Cardiac fibroblast (primary cell): ENCODE measurements around the gene CNTNAP2.
A peak's percentile ranks its signal among the peaks of the same experiment; 100 is the strongest.
"Not testable (repeated sequence)": the region's sequence is repeated elsewhere in the genome, so short reads cannot be mapped to it uniquely, and the experiment has no call there.

Experiments
- DNase-seq, 2 donors: peaks; one replicate each; pipeline versions ENCODE4 v3.0.0 to v3.0.0-alpha.2; 2010; ENCODE audit warnings: low read depth in 2 of 2
- H3K4me3 ChIP-seq, 2 donors: replicated peaks in 1 of 2; 1 replicate in 1 of 2; 2 replicates in 1 of 2; pipeline ENCODE4 v1.5.1; 2011; ENCODE audit warnings: low read depth in 2 of 2, low read length in 2 of 2, mild to moderate bottlenecking in 2 of 2, moderate library complexity in 1 of 2
- TF ChIP-seq, protein P1 (sequence below): IDR thresholded peaks from one replicate; pipeline ENCODE4 v1.5.1; 2011; ENCODE audit warnings: low read depth, mild to moderate bottlenecking, low read length, inconsistent platforms

CNTNAP2 gene

GRCh38 chr7:148290538-148290937, 2173.9 kb downstream of the CNTNAP2 start:
- TF ChIP-seq, protein P1, sequence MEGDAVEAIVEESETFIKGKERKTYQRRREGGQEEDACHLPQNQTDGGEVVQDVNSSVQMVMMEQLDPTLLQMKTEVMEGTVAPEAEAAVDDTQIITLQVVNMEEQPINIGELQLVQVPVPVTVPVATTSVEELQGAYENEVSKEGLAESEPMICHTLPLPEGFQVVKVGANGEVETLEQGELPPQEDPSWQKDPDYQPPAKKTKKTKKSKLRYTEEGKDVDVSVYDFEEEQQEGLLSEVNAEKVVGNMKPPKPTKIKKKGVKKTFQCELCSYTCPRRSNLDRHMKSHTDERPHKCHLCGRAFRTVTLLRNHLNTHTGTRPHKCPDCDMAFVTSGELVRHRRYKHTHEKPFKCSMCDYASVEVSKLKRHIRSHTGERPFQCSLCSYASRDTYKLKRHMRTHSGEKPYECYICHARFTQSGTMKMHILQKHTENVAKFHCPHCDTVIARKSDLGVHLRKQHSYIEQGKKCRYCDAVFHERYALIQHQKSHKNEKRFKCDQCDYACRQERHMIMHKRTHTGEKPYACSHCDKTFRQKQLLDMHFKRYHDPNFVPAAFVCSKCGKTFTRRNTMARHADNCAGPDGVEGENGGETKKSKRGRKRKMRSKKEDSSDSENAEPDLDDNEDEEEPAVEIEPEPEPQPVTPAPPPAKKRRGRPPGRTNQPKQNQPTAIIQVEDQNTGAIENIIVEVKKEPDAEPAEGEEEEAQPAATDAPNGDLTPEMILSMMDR = no peak
- no peak for DNase-seq
- no peak overlapping the region for H3K4me3 ChIP-seq

- DNase-seq = no peak
- TF ChIP-seq, protein P1 = no peak
- H3K4me3 ChIP-seq = no peak overlapping the region
Observed at GRCh38 chr7:148291799-148292198, 2175.2 kb downstream of the CNTNAP2 start.

DNA sequence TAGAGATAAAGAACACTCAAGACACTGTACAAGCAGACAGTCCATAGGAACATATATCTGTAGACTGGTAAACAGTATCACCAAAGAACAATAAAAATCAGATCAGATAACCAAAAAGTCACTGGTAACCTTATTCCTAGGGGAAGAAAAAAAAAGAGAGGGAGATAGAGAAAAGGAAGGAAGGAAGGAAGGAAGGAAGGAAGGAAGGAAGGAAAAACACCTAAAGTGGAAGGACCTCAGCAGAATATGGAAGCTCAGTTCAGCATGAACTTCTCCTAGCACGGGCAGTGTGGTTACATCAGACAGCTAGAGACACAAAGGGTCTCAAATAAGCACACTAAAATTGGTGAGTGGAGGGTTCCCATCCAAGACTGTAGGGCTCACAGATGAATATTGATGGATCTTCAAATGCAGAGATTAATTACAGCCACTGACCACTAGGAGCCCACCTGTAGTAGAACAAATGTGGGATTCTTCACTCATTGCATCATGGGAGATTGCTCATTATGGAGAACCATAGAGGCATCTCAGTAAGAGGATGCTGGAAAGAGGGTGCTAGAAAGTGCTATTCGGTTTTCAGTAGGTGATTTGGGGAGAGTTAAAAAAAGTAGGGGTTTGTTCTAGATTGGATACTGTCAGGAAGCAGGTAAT, 2180.5 kb downstream of the CNTNAP2 start:
- H3K4me3 ChIP-seq = no peak overlapping the region
- DNase-seq = no peak
- TF ChIP-seq, protein P1 = no peak

DNA sequence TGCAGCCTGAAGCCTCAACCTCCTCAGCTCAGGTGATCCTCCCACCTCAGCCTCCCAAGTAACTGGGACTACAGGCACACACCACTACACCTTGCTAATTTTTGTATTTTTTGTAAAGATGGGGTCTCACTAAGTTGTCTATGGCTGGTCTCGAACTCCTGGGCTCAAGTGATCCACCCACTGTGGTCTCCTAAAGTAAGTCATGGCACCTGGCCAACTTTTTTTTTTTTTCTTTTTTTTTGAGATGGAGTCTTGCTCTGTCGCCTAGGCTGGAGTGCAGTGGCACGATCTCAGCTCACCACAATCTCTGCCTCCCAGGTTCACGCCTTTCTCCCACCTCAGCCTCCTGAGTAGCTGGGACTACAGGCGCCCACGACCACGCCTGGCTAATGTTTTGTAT, 2182.2 kb downstream of the CNTNAP2 start:
- not testable (repeated sequence) for H3K4me3 ChIP-seq, DNase-seq

DNA sequence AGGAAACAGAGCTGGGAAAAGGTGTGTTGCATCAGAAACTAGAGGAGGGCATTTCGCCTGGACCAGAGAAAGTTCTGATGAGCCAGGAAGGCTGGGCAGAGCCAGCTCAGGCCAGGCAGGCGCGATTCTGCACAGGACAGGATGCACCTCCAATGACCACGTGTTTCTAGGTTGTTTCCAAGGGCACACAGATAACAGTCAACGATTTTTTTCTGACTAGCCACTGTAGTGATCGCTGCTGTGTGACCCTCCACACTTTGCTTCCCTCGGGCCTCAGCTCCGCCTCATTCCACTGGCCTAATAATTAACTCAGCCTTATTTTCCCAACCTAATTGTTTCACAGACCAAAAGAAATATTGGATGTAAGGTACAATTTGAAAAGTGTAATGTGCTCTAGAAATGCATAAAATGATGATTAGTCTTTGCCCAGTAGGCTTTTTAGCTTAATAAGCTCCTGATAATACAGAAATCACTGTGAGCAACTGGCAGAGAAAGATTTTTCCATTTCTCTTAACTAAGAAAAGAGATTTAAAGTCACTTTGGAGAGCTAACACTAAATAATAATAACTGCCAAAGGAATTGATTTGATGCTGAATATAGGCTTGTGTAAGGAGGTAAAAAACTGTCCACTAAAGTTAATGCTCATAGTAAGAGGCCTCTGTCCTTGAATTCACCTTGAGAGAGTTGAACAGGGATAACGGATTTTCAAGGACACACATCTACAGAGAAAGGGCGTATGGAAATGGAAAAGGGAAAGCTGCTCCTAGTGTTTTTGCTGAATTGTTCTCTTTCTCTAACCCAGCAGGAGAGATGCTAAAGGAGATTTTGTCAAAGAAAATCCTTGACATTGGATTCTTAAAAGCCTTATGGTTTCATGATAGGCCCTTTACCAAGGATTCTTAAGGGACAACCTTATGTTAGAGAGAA, 2183.0 kb downstream of the CNTNAP2 start:
- TF ChIP-seq, protein P1 = no peak
- H3K4me3 ChIP-seq = no peak overlapping the region
- no peak for DNase-seq

DNA sequence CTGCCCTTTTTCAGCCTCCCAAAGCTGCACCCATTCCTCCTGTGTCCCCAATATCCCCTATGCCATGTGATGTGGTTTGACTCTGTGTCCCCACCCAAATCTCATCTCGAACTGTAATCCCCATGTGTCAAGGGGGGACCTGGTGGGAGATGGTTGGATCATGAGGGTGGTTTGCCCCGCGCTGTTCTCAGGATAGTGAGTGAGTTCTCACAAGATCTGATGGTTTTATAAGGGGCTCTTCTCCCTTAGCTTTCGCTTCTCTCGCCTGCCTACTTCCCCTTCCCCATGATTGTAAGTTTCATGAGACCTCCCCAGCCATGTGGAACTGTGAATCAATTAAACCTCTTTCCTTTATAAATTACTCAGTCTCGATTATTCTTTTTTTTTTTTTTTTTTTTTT, 2185.8 kb downstream of the CNTNAP2 start:
- H3K4me3 ChIP-seq, DNase-seq: not testable (repeated sequence)

DNA sequence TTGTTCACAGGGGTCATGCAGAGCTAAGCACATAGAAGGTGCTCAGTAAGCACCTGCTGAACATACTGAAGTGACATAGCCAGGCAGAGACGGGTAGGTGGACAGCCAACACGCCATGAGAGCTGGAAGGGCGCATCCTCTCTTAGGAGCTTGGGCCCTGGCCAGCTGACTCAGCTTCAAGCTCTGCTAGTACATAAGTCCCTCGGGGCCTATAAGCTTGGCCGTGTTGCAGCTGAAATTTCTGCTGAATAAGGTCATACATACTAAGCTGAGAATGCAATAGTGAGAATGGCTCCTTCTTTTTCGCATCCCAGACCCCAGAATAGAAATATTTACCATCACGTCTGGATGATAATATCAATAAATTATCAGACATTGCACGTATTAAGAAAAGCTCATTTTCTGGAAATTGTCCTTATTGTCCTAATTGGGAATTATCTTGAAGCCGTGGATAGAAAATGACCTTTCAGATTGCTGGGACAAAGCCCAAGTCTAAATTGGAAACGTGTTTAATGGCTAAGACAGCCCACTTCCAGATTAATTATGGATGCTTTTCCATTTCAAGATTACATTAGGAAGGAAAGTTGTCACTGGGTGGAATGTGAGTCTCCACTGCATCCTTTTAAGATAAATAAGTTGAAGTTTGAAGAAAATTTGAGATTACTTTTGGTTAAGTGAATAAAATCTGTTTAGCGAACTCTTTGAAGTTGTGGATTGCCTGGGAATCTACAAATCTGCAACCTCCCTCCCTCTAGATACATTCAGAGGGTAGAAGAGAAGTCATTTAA, 2186.9 kb downstream of the CNTNAP2 start:
- no peak overlapping the region for H3K4me3 ChIP-seq
- TF ChIP-seq, protein P1 = no peak
- DNase-seq = peak; percentile 86 to 87
